ENCODE results near the gene DNAJA2.

The DNAJA2 gene

DNA sequence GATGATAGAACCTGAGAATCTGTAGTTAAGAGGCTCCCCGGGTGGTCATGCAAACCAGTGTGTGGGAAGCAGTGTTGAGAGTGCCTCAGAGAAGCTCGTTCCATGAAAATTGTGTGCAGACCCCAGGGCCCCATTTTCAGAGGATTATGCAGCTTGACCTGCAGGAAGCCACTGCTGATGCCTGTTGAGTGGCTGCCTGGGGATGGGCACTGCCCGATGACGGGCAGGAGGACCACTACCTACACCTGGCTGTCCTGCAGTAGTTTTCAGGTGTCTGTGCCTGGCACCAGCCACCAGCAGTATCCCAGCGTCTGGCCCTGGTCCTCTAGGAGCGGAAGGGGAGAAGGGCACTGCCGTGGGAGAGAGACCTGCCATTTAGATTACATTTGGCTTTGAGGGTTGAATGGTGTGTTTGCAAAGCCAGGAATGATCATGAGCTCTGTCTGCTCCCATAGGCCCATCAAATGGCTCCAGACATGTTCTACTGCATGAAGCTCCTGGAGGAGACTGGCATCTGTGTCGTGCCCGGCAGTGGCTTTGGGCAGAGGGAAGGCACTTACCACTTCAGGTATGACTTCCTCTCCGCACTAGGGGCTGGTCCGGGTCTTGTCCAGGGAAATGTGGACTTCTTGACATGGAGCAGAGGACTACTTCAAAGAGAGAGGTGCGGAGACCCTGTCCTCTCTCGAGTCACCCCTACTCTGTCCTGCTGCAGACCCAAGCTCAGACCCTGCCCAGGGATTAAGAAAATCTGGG, 46.8 kb downstream of the DNAJA2 start:
- Histone ChIP-seq H3K4me3 (ENCODE audit: low read depth in 1 of 2, low read length in 2 of 2) (no peak overlapping the region), H3K27me3 (ENCODE audit: low read depth, low read length) (no peaks in the 10 kb centered on the region), H3K4me1 (ENCODE audit: control insufficient read depth in 1 of 2, insufficient read depth in 2 of 2, low read length in 2 of 2) (peaks cover 0 to 13% of the 10 kb centered on the region in 2 donors), H3K9me3 (ENCODE audit: control insufficient read depth in 1 of 2, low read length in 2 of 2) (no peaks in the 10 kb centered on the region), H3K36me3 (ENCODE audit: control insufficient read depth in 1 of 2, insufficient read depth in 2 of 2, low read length in 2 of 2) (peaks cover 7 to 8% of the 10 kb centered on the region in 2 donors), H3K27ac (ENCODE audit: low read length) (no peak overlapping the region)

- Histone ChIP-seq H3K9me3 (ENCODE audit: control insufficient read depth in 1 of 2, low read length in 2 of 2) (no peaks in the 10 kb centered on the region), H3K4me3 (ENCODE audit: low read depth in 1 of 2, low read length in 2 of 2) (no peak overlapping the region), H3K27ac (ENCODE audit: low read length) (no peak overlapping the region), H3K27me3 (ENCODE audit: low read depth, low read length) (no peaks in the 10 kb centered on the region), H3K36me3 (ENCODE audit: control insufficient read depth in 1 of 2, insufficient read depth in 2 of 2, low read length in 2 of 2) (peaks cover 7 to 8% of the 10 kb centered on the region in 2 donors), H3K4me1 (ENCODE audit: control insufficient read depth in 1 of 2, insufficient read depth in 2 of 2, low read length in 2 of 2) (peaks cover 0 to 13% of the 10 kb centered on the region in 2 donors)
Measured at GRCh38 chr16:46924402-46924801, 49.1 kb downstream of the DNAJA2 start.

DNA sequence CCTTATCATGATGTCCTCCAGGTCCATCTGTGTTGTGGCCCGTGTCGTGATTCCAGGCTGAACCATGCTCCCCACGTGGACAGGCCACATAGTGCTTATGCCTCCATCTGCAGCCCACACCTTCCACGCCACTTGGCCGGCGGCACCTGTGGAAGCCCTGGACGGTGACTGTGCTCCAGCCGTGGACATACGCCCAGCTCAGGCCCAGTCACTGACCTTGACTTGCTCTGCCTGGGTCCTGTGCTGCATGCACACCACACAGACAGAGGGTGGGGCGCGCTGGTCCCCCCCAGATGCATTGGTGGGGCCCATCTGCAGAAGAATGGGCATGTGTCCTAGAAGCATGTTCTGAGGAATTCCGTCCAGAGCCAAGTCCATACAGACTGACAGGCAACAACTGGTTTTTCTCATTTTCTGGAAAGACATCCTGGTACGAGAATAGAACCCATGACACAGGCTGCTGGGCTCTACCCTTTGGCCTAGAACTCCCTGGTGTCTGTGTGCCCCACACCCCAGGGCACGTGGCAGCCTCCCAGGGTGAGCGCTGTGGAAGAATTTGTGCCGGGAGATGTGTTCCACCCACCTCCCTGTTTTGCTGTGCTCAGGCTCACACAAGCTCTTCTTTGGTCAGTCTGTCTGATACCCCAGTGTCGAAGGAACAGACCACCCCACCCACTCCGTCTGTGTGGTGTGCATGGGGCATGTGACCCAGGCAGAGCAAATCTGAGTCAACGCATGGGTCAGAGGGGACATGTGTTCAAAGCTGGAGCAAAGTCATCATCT, 49.8 kb downstream of the DNAJA2 start:
- H3K27me3 ChIP-seq (ENCODE audit: low read depth, low read length): no peaks in the 10 kb centered on the region
- no peak overlapping the region for H3K4me3 ChIP-seq (ENCODE audit: low read depth in 1 of 2, low read length in 2 of 2)
- H3K9me3 ChIP-seq (ENCODE audit: control insufficient read depth in 1 of 2, low read length in 2 of 2): no peaks in the 10 kb centered on the region
- peaks cover 0 to 13% of the 10 kb centered on the region in 2 donors for H3K4me1 ChIP-seq (ENCODE audit: control insufficient read depth in 1 of 2, insufficient read depth in 2 of 2, low read length in 2 of 2)
- peaks cover 7 to 8% of the 10 kb centered on the region in 2 donors for H3K36me3 ChIP-seq (ENCODE audit: control insufficient read depth in 1 of 2, insufficient read depth in 2 of 2, low read length in 2 of 2)
- H3K27ac ChIP-seq (ENCODE audit: low read length): no peak overlapping the region

DNA sequence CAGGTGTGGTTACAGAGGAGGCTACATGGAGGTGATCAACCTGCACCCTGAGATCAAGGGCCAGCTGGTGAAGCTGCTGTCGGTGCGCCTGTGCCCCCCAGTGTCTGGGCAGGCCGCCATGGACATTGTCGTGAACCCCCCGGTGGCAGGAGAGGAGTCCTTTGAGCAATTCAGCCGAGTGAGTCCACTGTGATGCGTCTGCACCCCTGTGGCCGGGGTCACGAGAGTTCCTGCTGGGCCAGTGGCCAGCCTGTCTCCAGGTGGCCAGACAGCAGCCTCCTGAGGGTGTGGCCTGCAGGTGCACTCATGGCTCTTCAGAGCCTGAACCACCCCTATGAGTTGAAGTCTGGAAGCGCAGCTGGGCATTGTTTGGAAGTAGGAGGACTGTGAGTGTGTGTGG, 51.2 kb downstream of the DNAJA2 start:
- Histone ChIP-seq H3K27me3 (ENCODE audit: low read depth, low read length) (no peaks in the 10 kb centered on the region), H3K4me1 (ENCODE audit: control insufficient read depth in 1 of 2, insufficient read depth in 2 of 2, low read length in 2 of 2) (peaks cover 0 to 13% of the 10 kb centered on the region in 2 donors), H3K27ac (ENCODE audit: low read length) (no peak overlapping the region), H3K9me3 (ENCODE audit: control insufficient read depth in 1 of 2, low read length in 2 of 2) (no peaks in the 10 kb centered on the region), H3K36me3 (ENCODE audit: control insufficient read depth in 1 of 2, insufficient read depth in 2 of 2, low read length in 2 of 2) (peaks cover 8% of the 10 kb centered on the region in 2 donors), H3K4me3 (ENCODE audit: low read depth in 1 of 2, low read length in 2 of 2) (no peak overlapping the region)

DNA sequence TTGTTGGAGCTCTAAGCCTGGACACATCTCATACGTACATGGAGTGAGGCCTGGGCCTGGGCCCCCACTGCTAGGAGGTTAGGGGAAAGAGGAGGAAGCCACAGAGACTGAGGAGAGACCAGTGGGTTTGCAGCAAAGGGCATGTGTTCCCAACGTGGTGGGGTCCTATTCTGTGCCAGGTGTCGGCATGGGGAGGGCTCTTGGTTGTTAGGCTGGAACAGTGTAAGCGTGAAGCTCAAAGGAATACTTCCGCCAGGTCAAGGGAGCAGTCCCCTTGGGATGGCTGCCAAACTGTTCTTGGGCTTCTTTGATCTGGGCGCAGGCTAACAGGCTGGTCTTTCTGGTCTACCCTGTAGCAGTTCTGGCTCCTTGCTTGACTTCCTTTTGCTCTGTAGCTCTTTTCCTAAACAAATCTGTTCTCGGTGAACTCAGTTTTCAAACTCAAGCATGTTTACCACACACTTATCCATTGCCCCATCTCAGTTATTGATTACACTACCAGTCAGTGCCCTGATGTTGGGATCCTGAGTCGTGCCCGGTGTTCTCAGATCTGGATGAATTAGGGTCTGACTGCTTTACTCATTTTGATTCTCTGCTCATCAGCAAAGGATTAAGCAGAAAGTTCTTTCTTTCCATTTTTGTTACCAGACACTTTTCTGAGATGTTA, 52.9 kb downstream of the DNAJA2 start:
- Histone ChIP-seq H3K27ac (ENCODE audit: low read length) (no peak overlapping the region), H3K36me3 (ENCODE audit: control insufficient read depth in 1 of 2, insufficient read depth in 2 of 2, low read length in 2 of 2) (peaks cover 8 to 12% of the 10 kb centered on the region in 2 donors), H3K4me3 (ENCODE audit: low read depth in 1 of 2, low read length in 2 of 2) (no peak overlapping the region), H3K4me1 (ENCODE audit: control insufficient read depth in 1 of 2, insufficient read depth in 2 of 2, low read length in 2 of 2) (peaks cover 0 to 13% of the 10 kb centered on the region in 2 donors), H3K9me3 (ENCODE audit: control insufficient read depth in 1 of 2, low read length in 2 of 2) (no peaks in the 10 kb centered on the region), H3K27me3 (ENCODE audit: low read depth, low read length) (no peaks in the 10 kb centered on the region)

GRCh38 chr16:46918905-46919792, 54.3 kb downstream of the DNAJA2 start:
- Histone ChIP-seq H3K27me3 (ENCODE audit: low read depth, low read length) (no peaks in the 10 kb centered on the region), H3K4me1 (ENCODE audit: control insufficient read depth in 1 of 2, insufficient read depth in 2 of 2, low read length in 2 of 2) (peaks cover 0 to 7% of the 10 kb centered on the region in 2 donors), H3K27ac (ENCODE audit: low read length) (no peak overlapping the region), H3K4me3 (ENCODE audit: low read depth in 1 of 2, low read length in 2 of 2) (no peak overlapping the region), H3K9me3 (ENCODE audit: control insufficient read depth in 1 of 2, low read length in 2 of 2) (no peaks in the 10 kb centered on the region), H3K36me3 (ENCODE audit: control insufficient read depth in 1 of 2, insufficient read depth in 2 of 2, low read length in 2 of 2) (peaks cover 7 to 12% of the 10 kb centered on the region in 2 donors)

- Histone ChIP-seq H3K4me3 (ENCODE audit: low read depth in 1 of 2, low read length in 2 of 2) (no peak overlapping the region), H3K4me1 (ENCODE audit: control insufficient read depth in 1 of 2, insufficient read depth in 2 of 2, low read length in 2 of 2) (no peaks in the 10 kb centered on the region), H3K27ac (ENCODE audit: low read length) (no peak overlapping the region), H3K27me3 (ENCODE audit: low read depth, low read length) (no peaks in the 10 kb centered on the region), H3K36me3 (ENCODE audit: control insufficient read depth in 1 of 2, insufficient read depth in 2 of 2, low read length in 2 of 2) (peaks cover 4 to 12% of the 10 kb centered on the region in 2 donors), H3K9me3 (ENCODE audit: control insufficient read depth in 1 of 2, low read length in 2 of 2) (no peaks in the 10 kb centered on the region)
Measured at GRCh38 chr16:46918400-46918799, 55.1 kb downstream of the DNAJA2 start.

GRCh38 chr16:46916980-46917379, 56.5 kb downstream of the DNAJA2 start:
- no peak overlapping the region for H3K27ac ChIP-seq (ENCODE audit: low read length)
- no peaks in the 10 kb centered on the region for H3K9me3 ChIP-seq (ENCODE audit: control insufficient read depth in 1 of 2, low read length in 2 of 2)
- peaks cover 0 to 10% of the 10 kb centered on the region in 2 donors for H3K36me3 ChIP-seq (ENCODE audit: control insufficient read depth in 1 of 2, insufficient read depth in 2 of 2, low read length in 2 of 2)
- no peaks in the 10 kb centered on the region for H3K27me3 ChIP-seq (ENCODE audit: low read depth, low read length)
- no peak overlapping the region for H3K4me3 ChIP-seq (ENCODE audit: low read depth in 1 of 2, low read length in 2 of 2)
- H3K4me1 ChIP-seq (ENCODE audit: control insufficient read depth in 1 of 2, insufficient read depth in 2 of 2, low read length in 2 of 2): no peaks in the 10 kb centered on the region

GRCh38 chr16:46915483-46916025, 57.9 kb downstream of the DNAJA2 start:
- no peaks in the 10 kb centered on the region for H3K27me3 ChIP-seq (ENCODE audit: low read depth, low read length)
- no peak overlapping the region for H3K27ac ChIP-seq (ENCODE audit: low read length)
- no peaks in the 10 kb centered on the region for H3K9me3 ChIP-seq (ENCODE audit: control insufficient read depth in 1 of 2, low read length in 2 of 2)
- H3K4me1 ChIP-seq (ENCODE audit: control insufficient read depth in 1 of 2, insufficient read depth in 2 of 2, low read length in 2 of 2): no peaks in the 10 kb centered on the region
- peaks cover 0 to 12% of the 10 kb centered on the region in 2 donors for H3K36me3 ChIP-seq (ENCODE audit: control insufficient read depth in 1 of 2, insufficient read depth in 2 of 2, low read length in 2 of 2)
- no peak overlapping the region for H3K4me3 ChIP-seq (ENCODE audit: low read depth in 1 of 2, low read length in 2 of 2)

- Histone ChIP-seq H3K27me3 (ENCODE audit: low read depth, low read length) (no peaks in the 10 kb centered on the region), H3K27ac (ENCODE audit: low read length) (no peak overlapping the region), H3K36me3 (ENCODE audit: control insufficient read depth in 1 of 2, insufficient read depth in 2 of 2, low read length in 2 of 2) (peaks cover 0 to 12% of the 10 kb centered on the region in 2 donors), H3K9me3 (ENCODE audit: control insufficient read depth in 1 of 2, low read length in 2 of 2) (no peaks in the 10 kb centered on the region), H3K4me3 (ENCODE audit: low read depth in 1 of 2, low read length in 2 of 2) (no peak overlapping the region), H3K4me1 (ENCODE audit: control insufficient read depth in 1 of 2, insufficient read depth in 2 of 2, low read length in 2 of 2) (no peaks in the 10 kb centered on the region)
Measured at GRCh38 chr16:46914556-46915201, 58.8 kb downstream of the DNAJA2 start.

Measured in muscle layer of duodenum (tissue), 2 donors.